Heart right ventricle (tissue), 16 donors: ENCODE results near the gene SEMA3C. TPM values are rescaled to one million over a fixed set of nuclear protein-coding genes. Genes with fewer than 3 reads are reported as not detected.

Experiments used
- ATAC-seq, 8 donors: fragments of 200-7000 bp; cut with Tn5 transposase; one replicate each; pipeline ENCODE4 v1.9.1; 2020; ENCODE audit warnings: mild to moderate bottlenecking in 8 of 8, moderate library complexity in 8 of 8, moderate number of reproducible peaks in 1 of 8
- DNase-seq, 2 donors: peaks; one replicate each; pipeline ENCODE4 v3.0.0-alpha.2; 2020
- H3K27ac ChIP-seq, 10 donors: fragments of 200-600 bp; sonication (generic) in 2 of 10; one replicate each; pipeline versions ENCODE4 v1.5.0 to v1.8.0; 2020 to 2022; ENCODE audit warnings: mild to moderate bottlenecking in 3 of 10
- H3K27me3 ChIP-seq, 7 donors: fragments of 200-600 bp; one replicate each; pipeline ENCODE4 v1.8.0; 2021 to 2022; ENCODE audit warnings: mild to moderate bottlenecking in 2 of 7
- H3K36me3 ChIP-seq, 9 donors: fragments of 200-600 bp; sonication (generic) in 1 of 9; one replicate each; pipeline versions ENCODE4 v1.5.0 to v1.8.0; 2020 to 2022; ENCODE audit warnings: mild to moderate bottlenecking in 2 of 9
- H3K4me1 ChIP-seq, 9 donors: fragments of 200-600 bp; sonication (generic) in 1 of 9; one replicate each; pipeline versions ENCODE4 v1.5.0 to v1.8.0; 2020 to 2022; ENCODE audit warnings: mild to moderate bottlenecking in 4 of 9
- H3K4me3 ChIP-seq, 10 donors: fragments of 200-600 bp; sonication (generic) in 2 of 10; one replicate each; pipeline versions ENCODE4 v1.5.0 to v1.8.0; 2020 to 2022; ENCODE audit warnings: mild to moderate bottlenecking in 7 of 10, moderate library complexity in 2 of 10
- H3K9me3 ChIP-seq, 11 donors: fragments of 200-600 bp in 10 of 11; sonication (generic) in 2 of 11; one replicate each; pipeline versions ENCODE4 v1.5.0 to v1.8.0; 2013 to 2022; ENCODE audit warnings: mild to moderate bottlenecking in 2 of 11, control low read depth in 1 of 11, moderate library complexity in 1 of 11
- WGBS, 2 donors: extraction: QIAGEN DNeasy Blood & Tissue Kit; methylation state at CpG; one replicate each; pipeline ENCODE4 v1.1.7; 2013; ENCODE audit warnings: inconsistent platforms in 1 of 2; 5-methylcytosine and 5-hydroxymethylcytosine counted together
- intact Hi-C, 10 donors: fragments of 100-400 bp; cut with DNase I; formaldehyde crosslinking; loops; one replicate each; pipeline versions ENCODE4 v1.11.1 to v1.14.2; 2022
- polyA plus RNA-seq, 2 donors: library from polyadenylated mRNA; stranded (reverse); fragments of 200-250 nt; gene quantifications; one replicate each; pipeline ENCODE4 v1.2.3, GENCODE V29; 2013
- total RNA-seq, 10 donors: library from RNA; stranded (reverse); fragmentation: NEBNext Ultra II Directional in 3 of 10; extraction: Animal tissue kit (Norgen Biotek cat#: 25700) in 3 of 10; gene quantifications; one replicate each; pipeline versions ENCODE4 v1.2.1 to v1.2.4, GENCODE V29; 2021 to 2023
- TF ChIP-seq, protein P1 (sequence below), 9 donors: fragments of 200-600 bp; sonication (generic) in 2 of 9; IDR thresholded peaks; one replicate each; pipeline versions ENCODE4 v1.5.0 to v1.8.0; 2021 to 2022; ENCODE audit warnings: antibody characterized with exemption in 9 of 9, mild to moderate bottlenecking in 5 of 9, moderate library complexity in 1 of 9
- donor health status: Arrhythmogenic right ventricular cardiomyopathy.
- donor health status: ischemic (EF 13 %, LVEDD 7.1; RV severe dilation, severe dysfunction).
- donor health status: healthy with polysubstance abuse.
- donor health status: DM: no; HTN: yes; CAD: no.
- donor health status: DM: no; HTN: no; CAD: no.
- donor health status: ischemic (EF 25% LVEDD 6.9; RV normal size, moderate dysfunction).
- donor health status: ischemic (EF 25% LVEDD 5.7; RV mildly dilated, moderate dysfunction).
- donor health status: healthy.
- donor health status: DM: yes; HTN: yes; CAD: no.
- donor health status: Ischemic cardiomyopathy.
- donor health status: ischemic (EF 35%, LVEDD 5.7; RV mildly dilated, moderate dysfunction).
- donor health status: nonischemic (EF 11% LVEDD 7.7; RV severe dilation, severe dysfunction).
- donor health status: DM: yes; HTN: yes; CAD: no.
- donor health status: PGD.
- donor health status: ischemic (EF 29% LVEDD 5.4; RV normal size, mild dysfunction).
- donor health status: nonischemic (EF 23%, LVEDD 6.1; RV moderate dilation, normal function).

The SEMA3C gene
- total and polyA plus RNA-seq, 12 donors: 14.5 to 83.2 (median 57.3) TPM

DNA sequence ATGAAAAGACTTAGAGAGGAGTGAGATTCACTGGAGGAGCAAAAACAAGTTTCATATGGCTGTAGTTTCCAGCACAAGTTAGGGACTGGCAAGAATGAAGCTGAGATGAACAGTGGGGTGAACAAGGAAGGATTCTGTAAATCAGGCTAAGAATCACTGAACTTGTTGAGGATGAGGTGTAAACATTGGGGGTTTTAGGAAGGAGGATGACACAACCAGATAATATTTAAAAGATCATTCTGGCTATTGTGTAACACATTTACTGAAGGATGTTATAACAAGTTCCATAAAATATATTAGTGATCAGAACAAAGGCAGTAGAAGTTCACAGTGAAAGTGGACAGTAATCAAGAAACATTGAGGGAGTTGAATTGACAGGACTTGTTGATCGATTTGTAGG, 211.5 kb downstream of the SEMA3C start:
- 88% methylated on average over 1 of the region's 1 CpG for WGBS, 2 donors
- DNase-seq (no peak), ATAC-seq (no peak)
- H3K36me3 ChIP-seq: no peaks in the 10 kb centered on the region
- no peak overlapping the region for H3K27ac ChIP-seq
- H3K9me3 ChIP-seq: no peaks in the 10 kb centered on the region
- intact Hi-C loops: loop anchor here in 4 of 10 donors (5.0 to 10.0 kb wide), 3 partner anchors 207 to 757 kb away; partner anchors contain the start of gene SEMA3C (in 2 of the 4)
- no peaks in the 10 kb centered on the region for H3K27me3 ChIP-seq
- TF ChIP-seq, protein P1, sequence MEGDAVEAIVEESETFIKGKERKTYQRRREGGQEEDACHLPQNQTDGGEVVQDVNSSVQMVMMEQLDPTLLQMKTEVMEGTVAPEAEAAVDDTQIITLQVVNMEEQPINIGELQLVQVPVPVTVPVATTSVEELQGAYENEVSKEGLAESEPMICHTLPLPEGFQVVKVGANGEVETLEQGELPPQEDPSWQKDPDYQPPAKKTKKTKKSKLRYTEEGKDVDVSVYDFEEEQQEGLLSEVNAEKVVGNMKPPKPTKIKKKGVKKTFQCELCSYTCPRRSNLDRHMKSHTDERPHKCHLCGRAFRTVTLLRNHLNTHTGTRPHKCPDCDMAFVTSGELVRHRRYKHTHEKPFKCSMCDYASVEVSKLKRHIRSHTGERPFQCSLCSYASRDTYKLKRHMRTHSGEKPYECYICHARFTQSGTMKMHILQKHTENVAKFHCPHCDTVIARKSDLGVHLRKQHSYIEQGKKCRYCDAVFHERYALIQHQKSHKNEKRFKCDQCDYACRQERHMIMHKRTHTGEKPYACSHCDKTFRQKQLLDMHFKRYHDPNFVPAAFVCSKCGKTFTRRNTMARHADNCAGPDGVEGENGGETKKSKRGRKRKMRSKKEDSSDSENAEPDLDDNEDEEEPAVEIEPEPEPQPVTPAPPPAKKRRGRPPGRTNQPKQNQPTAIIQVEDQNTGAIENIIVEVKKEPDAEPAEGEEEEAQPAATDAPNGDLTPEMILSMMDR (IDR thresholded peaks at IDR 0.05): no peak
- no peaks in the 10 kb centered on the region for H3K4me1 ChIP-seq
- no peak overlapping the region for H3K4me3 ChIP-seq

DNA sequence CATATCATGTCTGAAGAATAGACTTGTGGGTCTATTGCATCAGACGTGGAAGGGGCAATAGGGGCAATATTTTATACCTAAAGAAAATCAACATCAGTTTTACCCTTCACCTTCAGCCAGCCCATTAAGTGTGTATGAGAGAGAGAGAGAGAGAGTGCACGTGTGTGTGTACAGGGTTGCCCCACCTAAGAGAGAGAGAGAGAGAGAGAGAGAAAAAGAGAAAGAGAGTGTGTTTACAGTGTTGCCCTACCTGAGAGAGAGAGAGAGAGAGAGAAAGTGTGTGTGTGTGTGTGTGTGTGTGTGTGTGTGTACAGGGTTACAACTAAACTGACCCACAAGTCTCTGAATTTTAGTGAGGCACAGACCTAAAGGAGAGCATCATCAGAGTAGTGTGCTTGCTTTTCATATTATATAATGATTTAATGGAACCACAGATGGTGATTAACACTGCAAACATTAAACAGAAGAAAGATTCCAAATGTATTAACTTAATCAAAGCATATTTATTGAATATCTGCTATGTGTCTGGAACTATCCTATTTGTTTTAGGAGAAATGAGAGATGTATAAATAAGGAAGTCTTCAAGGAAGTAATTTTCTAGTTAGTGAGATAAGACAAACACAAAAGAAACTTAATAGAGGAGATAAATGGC, 213.6 kb downstream of the SEMA3C start:
- intact Hi-C loops: loop anchor here in 4 of 10 donors (5.0 to 10.0 kb wide), 3 partner anchors 210 to 760 kb away; partner anchors contain the start of gene SEMA3C (in 2 of the 4)

DNA sequence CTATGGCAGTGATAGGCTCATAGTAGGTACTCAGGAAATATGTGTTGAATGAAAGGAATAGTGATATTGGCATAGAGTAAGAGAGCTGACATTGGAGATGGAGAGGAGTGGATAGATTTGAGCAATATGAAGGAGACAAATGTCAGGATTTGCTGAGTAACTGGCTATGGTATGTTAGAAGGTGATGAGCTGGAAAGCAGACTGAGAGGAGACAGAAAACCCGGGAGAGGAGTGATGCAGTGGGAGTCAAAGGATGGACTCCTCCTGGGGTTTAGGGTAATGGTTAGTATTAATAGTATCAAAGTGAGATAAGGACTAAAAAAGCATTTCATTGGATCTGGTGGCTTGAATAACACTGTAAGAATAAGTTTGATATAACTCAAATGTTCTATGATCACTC, 215.6 kb downstream of the SEMA3C start:
- Histone ChIP-seq H3K9me3 (no peaks in the 10 kb centered on the region), H3K36me3 (no peaks in the 10 kb centered on the region), H3K27ac (no peak overlapping the region), H3K4me3 (no peak overlapping the region), H3K27me3 (no peaks in the 10 kb centered on the region), H3K4me1 (peaks cover 0 to 11% (median 5%) of the 10 kb centered on the region in 9 donors)
- WGBS, 2 donors: 70 to 81% methylated on average over 1 of the region's 1 CpG
- no peak for ATAC-seq
- TF ChIP-seq, protein P1 (IDR thresholded peaks at IDR 0.05): no peak
- no peak for DNase-seq
- intact Hi-C loops: loop anchor here in 6 of 10 donors (5.0 to 10.0 kb wide), 5 partner anchors 212 to 769 kb away; partner anchors contain the start of gene SEMA3C (in 1 of the 6)

More for the DNA sequence above, 213.6 kb downstream of the SEMA3C start:
- no peak overlapping the region for H3K27ac ChIP-seq
- TF ChIP-seq, protein P1 (IDR thresholded peaks at IDR 0.05): no peak
- no peak overlapping the region for H3K4me3 ChIP-seq
- 73% methylated on average over 2 of the region's 2 CpGs for WGBS, 2 donors
- H3K36me3 ChIP-seq: no peaks in the 10 kb centered on the region
- ATAC-seq (no peak), DNase-seq (no peak)
- no peaks in the 10 kb centered on the region for H3K9me3 ChIP-seq
- H3K27me3 ChIP-seq: no peaks in the 10 kb centered on the region
- peaks cover 0 to under 1% (median 0%) of the 10 kb centered on the region in 9 donors for H3K4me1 ChIP-seq

DNA sequence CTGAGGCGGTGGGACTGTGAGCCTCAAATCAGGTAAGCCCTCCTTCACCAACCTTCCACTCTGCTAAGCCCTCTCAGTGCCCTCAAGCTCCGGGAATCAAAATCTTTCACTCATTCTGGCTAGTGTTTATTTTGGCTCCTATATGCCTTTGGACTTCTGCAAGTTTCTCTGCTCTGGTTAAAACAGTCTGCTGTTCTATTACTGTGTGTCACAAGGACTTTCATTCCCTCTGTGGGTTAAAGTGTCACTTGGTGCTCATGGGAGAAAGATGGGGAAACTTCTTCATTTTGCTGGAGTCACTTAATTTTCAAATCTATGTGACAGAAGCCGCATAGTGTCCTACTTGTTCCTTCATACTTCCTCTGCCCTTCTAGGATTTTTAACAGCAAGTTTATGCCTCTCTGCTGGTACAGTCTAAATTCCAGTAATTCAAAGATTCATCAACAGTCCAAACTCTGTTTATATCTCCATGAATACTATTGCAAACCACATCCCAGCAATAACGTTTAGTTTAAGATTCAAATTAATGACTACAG, 219.1 kb downstream of the SEMA3C start:
- no peak overlapping the region for H3K4me3 ChIP-seq
- H3K36me3 ChIP-seq: no peaks in the 10 kb centered on the region
- 58 to 64% methylated on average over 4 of the region's 4 CpGs for WGBS, 2 donors
- ATAC-seq: peak in 5 of 8 donors; percentile 30 to 64 (median 47)
- intact Hi-C loops: loop anchor here (1.0 to 10.0 kb wide), 12 partner anchors 215 to 773 kb away; partner anchors contain the start of gene SEMA3C (in 6 of the 10)
- no peak overlapping the region for H3K27ac ChIP-seq
- no peak for DNase-seq
- H3K9me3 ChIP-seq: peaks cover 0 to 10% (median 1%) of the 10 kb centered on the region in 11 donors
- H3K4me1 ChIP-seq: peaks cover 0 to 11% (median 5%) of the 10 kb centered on the region in 9 donors
- TF ChIP-seq, protein P1 (IDR thresholded peaks at IDR 0.05): no peak
- no peaks in the 10 kb centered on the region for H3K27me3 ChIP-seq
